SK-N-SH (cell line): ENCODE results near the gene CHMP1B. TPM values are rescaled to one million over a fixed set of nuclear protein-coding genes. Genes with fewer than 3 reads are reported as not detected.

Experiments
- CTCF ChIA-PET: fragments of 300-600, 350-600 bp; formaldehyde crosslinking; extraction: SDS; loops from one replicate; lab custom pipeline; 2021; lab: Yijun Ruan, JAX
- POLR2A ChIA-PET: fragments of 350-600 bp; sonication (Branson Sonifier 250); formaldehyde crosslinking; extraction: SDS; loops from one replicate; lab custom pipeline; 2020; ENCODE audit warnings: antibody characterized with exemption, inconsistent platforms; lab: Yijun Ruan, JAX
- DNase-seq: peaks from one replicate; pipeline ENCODE4 v3.0.0; 2012
- H2AFZ ChIP-seq: fragments of 200-600 bp; sonication (generic); 2 replicates; pipeline ENCODE4 v1.8.1; 2016; ENCODE audit warnings: antibody characterized with exemption, mild to moderate bottlenecking, low read depth
- H3F3A ChIP-seq: fragments of 200-600 bp; sonication (generic); replicated peaks from 2 replicates; pipeline ENCODE3; 2016; ENCODE audit warnings: antibody characterized with exemption, mild to moderate bottlenecking; ENCODE audit not compliant: insufficient read depth
- H3K27ac ChIP-seq, 2 experiments: fragments of 200-500 bp in 1 of 2; fragments of 200-600 bp in 1 of 2; sonication (Bioruptor generic) in 1 of 2; sonication (generic), shearing (Covaris generic) in 1 of 2; 2 replicates each; pipeline versions ENCODE4 v1.5.1 to v1.6.1; 2014 to 2016; ENCODE audit warnings: low read depth in 2 of 2, inconsistent platforms in 1 of 2, low read length in 1 of 2, mild to moderate bottlenecking in 1 of 2, mixed read lengths in 1 of 2
- H3K27me3 ChIP-seq: fragments of 200-600 bp; sonication (generic), shearing (Covaris generic); 2 replicates; pipeline ENCODE4 v1.6.1; 2016; ENCODE audit warnings: mixed run types; ENCODE audit not compliant: insufficient read depth
- H3K36me3 ChIP-seq, 2 experiments: fragments of 200-500 bp in 1 of 2; fragments of 200-600 bp in 1 of 2; sonication (Bioruptor generic) in 1 of 2; sonication (generic) in 1 of 2; replicated peaks in 1 of 2; 2 replicates each; pipeline versions ENCODE3 to v1.5.1; 2014 to 2016; ENCODE audit warnings: low read length in 1 of 2, mild to moderate bottlenecking in 1 of 2; ENCODE audit not compliant: insufficient read depth in 2 of 2, control insufficient read depth in 1 of 2
- H3K4me1 ChIP-seq, 2 experiments: fragments of 200-500 bp in 1 of 2; fragments of 200-600 bp in 1 of 2; sonication (Bioruptor generic) in 1 of 2; sonication (generic), shearing (Covaris generic) in 1 of 2; 2 replicates each; pipeline versions ENCODE4 v1.5.1 to v1.6.1; 2014 to 2016; ENCODE audit warnings: low read depth in 1 of 2, low read length in 1 of 2, mixed run types in 1 of 2; ENCODE audit not compliant: insufficient read depth in 2 of 2, control insufficient read depth in 1 of 2
- H3K4me2 ChIP-seq: fragments of 200-600 bp; sonication (generic), shearing (Covaris generic); 2 replicates; pipeline ENCODE4 v1.6.1; 2017; ENCODE audit warnings: mixed run types
- H3K4me3 ChIP-seq, 2 experiments: fragments of 200-500 bp in 1 of 2; fragments of 200-600 bp in 1 of 2; sonication (Bioruptor generic) in 1 of 2; sonication (generic), shearing (Covaris generic) in 1 of 2; 2 replicates each; pipeline versions ENCODE4 v1.5.1 to v1.8.1; 2014 to 2016; ENCODE audit warnings: low read depth in 2 of 2, inconsistent platforms in 1 of 2, low read length in 1 of 2, mild to moderate bottlenecking in 1 of 2, mixed read lengths in 1 of 2, moderate library complexity in 1 of 2
- H3K79me2 ChIP-seq: fragments of 200-600 bp; sonication (generic); 2 replicates; pipeline ENCODE4 v1.8.1; 2017; ENCODE audit warnings: mild to moderate bottlenecking; ENCODE audit not compliant: insufficient read depth
- H3K9ac ChIP-seq: fragments of 200-600 bp; sonication (generic); 2 replicates; pipeline ENCODE4 v1.6.1; 2017; ENCODE audit warnings: mixed run types
- H3K9me2 ChIP-seq: fragments of 200-600 bp; sonication (generic); 2 replicates; pipeline ENCODE4 v1.6.1; 2017; ENCODE audit warnings: mixed run types
- H3K9me3 ChIP-seq: fragments of 200-600 bp; sonication (generic); 2 replicates; pipeline ENCODE4 v1.6.1; 2017; ENCODE audit warnings: mixed run types, mild to moderate bottlenecking, moderate library complexity
- H4K20me1 ChIP-seq: fragments of 200-600 bp; sonication (generic); 2 replicates; pipeline ENCODE4 v1.6.1; 2017; ENCODE audit warnings: mild to moderate bottlenecking, mixed run types; ENCODE audit not compliant: insufficient read depth
- CHD2 ChIP-seq: fragments of 150-350 bp; IDR thresholded peaks from 2 replicates; pipeline ENCODE4 v1.6.1; 2018; ENCODE audit warnings: low read length; ENCODE audit not compliant: partially characterized antibody
- EP300 ChIP-seq, 2 experiments: IDR thresholded peaks; 2 replicates each; pipeline versions ENCODE4 v1.4.0 to v1.6.1; 2012; ENCODE audit warnings: borderline replicate concordance in 1 of 2, low read depth in 1 of 2, low read length in 1 of 2
- EZH2phosphoT487 ChIP-seq: fragments of 200-600 bp; sonication (generic); IDR thresholded peaks from 2 replicates; pipeline ENCODE4 v1.6.1; 2017; ENCODE audit warnings: low read depth, mixed run types, mild to moderate bottlenecking, antibody characterized with exemption, moderate library complexity, borderline replicate concordance
- FOXM1 ChIP-seq: IDR thresholded peaks from 2 replicates; pipeline ENCODE4 v1.4.0; 2012; ENCODE audit warnings: low read depth, mild to moderate bottlenecking
- GATA2 ChIP-seq: sonication (generic); formaldehyde crosslinking; IDR thresholded peaks from 2 replicates; pipeline ENCODE4 v1.5.0; 2020; ENCODE audit warnings: mild to moderate bottlenecking, missing genetic modification reagents
- JUND ChIP-seq: IDR thresholded peaks from 2 replicates; pipeline ENCODE4 v1.4.0; 2012
- MAX ChIP-seq: IDR thresholded peaks from 2 replicates; pipeline ENCODE4 v1.4.0; 2012; ENCODE audit warnings: low read depth
- MEF2A ChIP-seq: IDR thresholded peaks from 2 replicates; pipeline ENCODE4 v1.4.0; 2012; ENCODE audit warnings: low read depth, borderline replicate concordance
- MXI1 ChIP-seq: IDR thresholded peaks from 2 replicates; pipeline ENCODE4 v1.6.1; 2012; ENCODE audit warnings: mild to moderate bottlenecking, low read depth, low read length, improper control_type of control experiment
- RCOR1 ChIP-seq: fragments of 150-350 bp; IDR thresholded peaks from 2 replicates; pipeline ENCODE4 v1.6.1; 2017; ENCODE audit warnings: antibody characterized with exemption, low read length
- REST ChIP-seq: IDR thresholded peaks from 2 replicates; pipeline ENCODE4 v1.6.1; 2012; ENCODE audit warnings: mild to moderate bottlenecking, low read depth, low read length, moderate library complexity
- RFX5 ChIP-seq: IDR thresholded peaks from 2 replicates; pipeline ENCODE4 v1.6.1; 2012; ENCODE audit warnings: mild to moderate bottlenecking, improper control_type of control experiment, low read length
- RXRA ChIP-seq: IDR thresholded peaks from 2 replicates; pipeline ENCODE4 v1.4.0; 2012; ENCODE audit warnings: low read depth, mild to moderate bottlenecking, borderline replicate concordance
- SIN3A ChIP-seq: IDR thresholded peaks from 2 replicates; pipeline ENCODE4 v1.6.1; 2012; ENCODE audit warnings: low read depth, mild to moderate bottlenecking, low read length, moderate library complexity, borderline replicate concordance
- TCF12 ChIP-seq: IDR thresholded peaks from 2 replicates; pipeline ENCODE4 v1.4.0; 2012
- USF1 ChIP-seq: IDR thresholded peaks from 2 replicates; pipeline ENCODE4 v1.4.0; 2012; ENCODE audit warnings: low read depth, borderline replicate concordance
- YY1 ChIP-seq: IDR thresholded peaks from 2 replicates; pipeline ENCODE4 v1.4.0; 2012; ENCODE audit warnings: low read depth, mild to moderate bottlenecking
- ZBTB33 ChIP-seq: IDR thresholded peaks from 2 replicates; pipeline ENCODE4 v1.4.0; 2012; ENCODE audit warnings: low read depth, borderline replicate concordance
- WGBS: methylation state at CpG from one replicate; pipeline ENCODE4 v1.1.6; 2017; ENCODE audit warnings: low lambda C conversion rate; 5-methylcytosine and 5-hydroxymethylcytosine counted together
- polyA plus RNA-seq, 3 experiments: library from polyadenylated mRNA; depleted of rRNA; stranded (reverse); fragments of >200 nt; gene quantifications; 2 replicates each; pipeline ENCODE4 v1.2.3, GENCODE V29; 2012

The CHMP1B gene
- polyA plus RNA-seq, 1 of the 3 experiments (the other 2 are of a cell fraction): 52.4 TPM

- H3K9ac ChIP-seq: no peak overlapping the region
- no peak overlapping the region for H3K4me3 ChIP-seq
- H3K27me3 ChIP-seq: peaks cover 22% of the 10 kb centered on the region; the same call in 1 of the 2 replicates
- CTCF ChIA-PET: interaction anchor here (1.3 kb wide), 1 partner anchor 15 kb away, joined by 4 read pairs; no protein-coding TSS in a partner anchor
- no peak for DNase-seq
- 15% methylated on average over 5 of the region's 5 CpGs for WGBS
- no peak for TF ChIP-seq EZH2phosphoT487
- TF ChIP-seq RCOR1: no peak
- no peak for TF ChIP-seq GATA2 (CRISPR knock-in tag)
- no peak for TF ChIP-seq TCF12
- no peak for TF ChIP-seq ZBTB33
- TF ChIP-seq SIN3A: no peak
- no peak for TF ChIP-seq RXRA
- no peak for TF ChIP-seq MAX
- TF ChIP-seq YY1: no peak
- TF ChIP-seq JUND: no peak
- no peak for TF ChIP-seq CHD2
- TF ChIP-seq MEF2A: no peak
- no peak for TF ChIP-seq USF1
- no peak for TF ChIP-seq RFX5
- TF ChIP-seq REST: no peak
- no peak for TF ChIP-seq EP300 (IDR thresholded peaks at IDR 0.05; ENCODE audit: borderline replicate concordance in 1 of 2, low read depth in 1 of 2, low read length in 1 of 2)
- TF ChIP-seq MXI1: no peak
- no peak for TF ChIP-seq FOXM1
- POLR2A ChIA-PET: no interaction called here
- H3K4me1 ChIP-seq: no peaks in the 10 kb centered on the region
- H3K36me3 ChIP-seq: no peaks in the 10 kb centered on the region
- H4K20me1 ChIP-seq: no peaks in the 10 kb centered on the region
- H2AFZ ChIP-seq: no peak overlapping the region
- no peaks in the 10 kb centered on the region for H3K9me2 ChIP-seq
- H3F3A ChIP-seq: no peaks in the 10 kb centered on the region
- no peaks in the 10 kb centered on the region for H3K9me3 ChIP-seq
- no peaks in the 10 kb centered on the region for H3K79me2 ChIP-seq
- H3K4me2 ChIP-seq: no peak overlapping the region
- no peak overlapping the region for H3K27ac ChIP-seq
Measured at GRCh38 chr18:11834772-11835171, 16.4 kb upstream of the CHMP1B start.
